Skeletal muscle satellite cell (primary cell): ENCODE measurements around the gene MGAT5B.

Experiments used
- H3K27me3 ChIP-seq: 2 replicates; pipeline ENCODE4 v1.7.0; 2013; ENCODE audit warnings: low read length; ENCODE audit not compliant: control insufficient read depth, insufficient read depth
- H3K36me3 ChIP-seq: 2 replicates; pipeline ENCODE4 v1.7.0; 2013; ENCODE audit warnings: mild to moderate bottlenecking, control low read depth, low read length; ENCODE audit not compliant: insufficient read depth
- H3K4me1 ChIP-seq: 2 replicates; pipeline ENCODE4 v1.7.0; 2013; ENCODE audit warnings: low read length; ENCODE audit not compliant: control insufficient read depth, insufficient read depth
- H3K4me2 ChIP-seq: 2 replicates; pipeline ENCODE4 v1.7.0; 2013; ENCODE audit warnings: mild to moderate bottlenecking, low read length
- H3K4me3 ChIP-seq: 2 replicates; pipeline ENCODE4 v1.7.0; 2013; ENCODE audit warnings: low read length
- H3K9ac ChIP-seq: 2 replicates; pipeline ENCODE4 v1.7.0; 2013; ENCODE audit warnings: mild to moderate bottlenecking, low read depth, low read length, moderate library complexity
- H3K9me3 ChIP-seq: replicated peaks from 2 replicates; pipeline ENCODE4 v1.7.0; 2013; ENCODE audit warnings: mild to moderate bottlenecking, control low read depth, low read length

The MGAT5B gene

GRCh38 chr17:76909971-76910760, 42.0 kb downstream of the MGAT5B start:
- Histone ChIP-seq H3K9ac (no peak overlapping the region), H3K4me3 (no peak overlapping the region)

GRCh38 chr17:76911299-76912017, 43.3 kb downstream of the MGAT5B start:
- Histone ChIP-seq H3K27me3 (peaks cover 42% of the 10 kb centered on the region), H3K4me3 (no peak overlapping the region), H3K4me1 (no peaks in the 10 kb centered on the region), H3K36me3 (no peaks in the 10 kb centered on the region), H3K9me3 (no peaks in the 10 kb centered on the region), H3K4me2 (no peak overlapping the region), H3K9ac (no peak overlapping the region)

More at GRCh38 chr17:76909971-76910760, 42.0 kb downstream of the MGAT5B start:
- Histone ChIP-seq H3K4me1 (no peaks in the 10 kb centered on the region), H3K36me3 (no peaks in the 10 kb centered on the region), H3K9me3 (no peaks in the 10 kb centered on the region), H3K27me3 (peaks cover 45% of the 10 kb centered on the region), H3K4me2 (no peak overlapping the region)

GRCh38 chr17:76912421-76913164, 44.4 kb downstream of the MGAT5B start:
- Histone ChIP-seq H3K4me3 (no peak overlapping the region), H3K9me3 (no peaks in the 10 kb centered on the region), H3K36me3 (no peaks in the 10 kb centered on the region), H3K4me2 (no peak overlapping the region), H3K4me1 (no peaks in the 10 kb centered on the region), H3K27me3 (peaks cover 46% of the 10 kb centered on the region), H3K9ac (no peak overlapping the region)

- no peaks in the 10 kb centered on the region for H3K9me3 ChIP-seq
- no peak overlapping the region for H3K4me3 ChIP-seq
- no peaks in the 10 kb centered on the region for H3K4me1 ChIP-seq
- H3K27me3 ChIP-seq = peaks cover 62% of the 10 kb centered on the region
- H3K4me2 ChIP-seq = no peak overlapping the region
- H3K9ac ChIP-seq = no peak overlapping the region
- no peaks in the 10 kb centered on the region for H3K36me3 ChIP-seq
Measured at GRCh38 chr17:76914937-76915336, 46.7 kb downstream of the MGAT5B start.

- H3K27me3 ChIP-seq = peaks cover 66% of the 10 kb centered on the region
- H3K9ac ChIP-seq = no peak overlapping the region
- no peak overlapping the region for H3K4me2 ChIP-seq
- no peaks in the 10 kb centered on the region for H3K36me3 ChIP-seq
- H3K9me3 ChIP-seq = no peaks in the 10 kb centered on the region
- no peaks in the 10 kb centered on the region for H3K4me1 ChIP-seq
- H3K4me3 ChIP-seq = no peak overlapping the region
Measured at GRCh38 chr17:76915840-76916510, 47.8 kb downstream of the MGAT5B start.

GRCh38 chr17:76917829-76918228, 49.6 kb downstream of the MGAT5B start:
- Histone ChIP-seq H3K27me3 (peaks cover 78% of the 10 kb centered on the region), H3K36me3 (no peaks in the 10 kb centered on the region), H3K9ac (no peak overlapping the region), H3K4me3 (no peak overlapping the region), H3K9me3 (no peaks in the 10 kb centered on the region), H3K4me1 (no peaks in the 10 kb centered on the region), H3K4me2 (no peak overlapping the region)

- Histone ChIP-seq H3K9me3 (no peaks in the 10 kb centered on the region), H3K27me3 (peaks cover 78% of the 10 kb centered on the region), H3K4me2 (no peak overlapping the region), H3K36me3 (no peaks in the 10 kb centered on the region), H3K9ac (no peak overlapping the region), H3K4me3 (no peak overlapping the region), H3K4me1 (no peaks in the 10 kb centered on the region)
Measured at GRCh38 chr17:76918811-76919210, 50.6 kb downstream of the MGAT5B start.

- H3K4me2 ChIP-seq = no peak overlapping the region
- H3K36me3 ChIP-seq = no peaks in the 10 kb centered on the region
- no peaks in the 10 kb centered on the region for H3K9me3 ChIP-seq
- H3K9ac ChIP-seq = no peak overlapping the region
- H3K27me3 ChIP-seq = peaks cover 77% of the 10 kb centered on the region
- H3K4me1 ChIP-seq = no peaks in the 10 kb centered on the region
- no peak overlapping the region for H3K4me3 ChIP-seq
Measured at GRCh38 chr17:76920364-76921139, 52.3 kb downstream of the MGAT5B start.

- H3K36me3 ChIP-seq = no peaks in the 10 kb centered on the region
- no peak overlapping the region for H3K9ac ChIP-seq
- peaks cover 77% of the 10 kb centered on the region for H3K27me3 ChIP-seq
- H3K4me3 ChIP-seq = no peak overlapping the region
- H3K4me2 ChIP-seq = no peak overlapping the region
- H3K9me3 ChIP-seq = no peaks in the 10 kb centered on the region
- H3K4me1 ChIP-seq = no peaks in the 10 kb centered on the region
Measured at GRCh38 chr17:76921340-76922036, 53.3 kb downstream of the MGAT5B start.

- H3K9ac ChIP-seq = no peak overlapping the region
- H3K9me3 ChIP-seq = no peaks in the 10 kb centered on the region
- H3K4me3 ChIP-seq = no peak overlapping the region
- H3K4me1 ChIP-seq = no peaks in the 10 kb centered on the region
- H3K27me3 ChIP-seq = peaks cover 71% of the 10 kb centered on the region
- H3K4me2 ChIP-seq = no peak overlapping the region
- H3K36me3 ChIP-seq = no peaks in the 10 kb centered on the region
Measured at GRCh38 chr17:76922084-76922483, 53.9 kb downstream of the MGAT5B start.
